Lower lobe of right lung (tissue), 2 donors: Measurements from ENCODE around the gene ANKRD28. TPM values are rescaled to one million over a fixed set of nuclear protein-coding genes. Genes with fewer than 3 reads are reported as not detected.

Source experiments
- ATAC-seq, 2 donors: fragments of 200-7000 bp; cut with Tn5 transposase; one replicate each; pipeline ENCODE4 v1.9.1; 2020 to 2022; ENCODE audit warnings: mild to moderate bottlenecking in 2 of 2, moderate library complexity in 2 of 2
- DNase-seq: peaks from one replicate; pipeline ENCODE4 v3.0.0-alpha.2; 2020
- H3K27ac ChIP-seq: fragments of 200-600 bp; one replicate; pipeline ENCODE4 v1.8.0; 2022
- H3K27me3 ChIP-seq: fragments of 200-600 bp; one replicate; pipeline ENCODE4 v1.8.0; 2022; ENCODE audit warnings: low read depth
- H3K36me3 ChIP-seq: fragments of 200-600 bp; one replicate; pipeline ENCODE4 v1.8.0; 2022; ENCODE audit warnings: mild to moderate bottlenecking
- H3K4me1 ChIP-seq: fragments of 200-600 bp; one replicate; pipeline ENCODE4 v1.8.0; 2022
- H3K4me3 ChIP-seq: fragments of 200-600 bp; one replicate; pipeline ENCODE4 v1.8.0; 2022; ENCODE audit warnings: mild to moderate bottlenecking
- H3K9me3 ChIP-seq: fragments of 200-600 bp; one replicate; pipeline ENCODE4 v1.8.0; 2022
- CTCF ChIP-seq: fragments of 200-600 bp; IDR thresholded peaks from one replicate; pipeline ENCODE4 v1.8.0; 2022; ENCODE audit warnings: antibody characterized with exemption, mild to moderate bottlenecking
- intact Hi-C: fragments of 100-400 bp; cut with DNase I; formaldehyde crosslinking; loops from one replicate; pipeline ENCODE4 v1.11.0; 2022
- total RNA-seq: library from RNA; stranded (reverse); fragmentation: NEBNext Ultra II Directional; extraction: Animal tissue kit (Norgen Biotek cat#: 25700); gene quantifications from one replicate; pipeline ENCODE4 v1.2.1, GENCODE V29; 2021
- donor health status: DM: no; HTN: yes; CAD: no; lungs with severe emphysema.

ANKRD28 gene
- total RNA-seq, 1 donor from 2014 or later, result 57.2 TPM

GRCh38 chr3:15690748-15691147 is 107.0 kb downstream of the ANKRD28 start:
- ATAC-seq (no peak), DNase-seq (no peak)
- Histone ChIP-seq H3K36me3 (peaks cover 59% of the 10 kb centered on the region), H3K27ac (no peak overlapping the region), H3K27me3 (no peaks in the 10 kb centered on the region), H3K9me3 (no peaks in the 10 kb centered on the region), H3K4me1 (no peaks in the 10 kb centered on the region), H3K4me3 (no peak overlapping the region)
- TF ChIP-seq CTCF, result no peak
- intact Hi-C loops, result no loop called here

- no peak for DNase-seq
- H3K36me3 ChIP-seq, result peaks cover 60% of the 10 kb centered on the region
- H3K4me1 ChIP-seq, result no peaks in the 10 kb centered on the region
- intact Hi-C loops, result no loop called here
- no peak for TF ChIP-seq CTCF
- no peaks in the 10 kb centered on the region for H3K27me3 ChIP-seq
- H3K4me3 ChIP-seq, result no peak overlapping the region
- H3K9me3 ChIP-seq, result no peaks in the 10 kb centered on the region
- no peak overlapping the region for H3K27ac ChIP-seq
- no peak for ATAC-seq
Observed at GRCh38 chr3:15690230-15690629, 107.5 kb downstream of the ANKRD28 start.

- DNase-seq (no peak), ATAC-seq (no peak)
- Histone ChIP-seq H3K9me3 (no peaks in the 10 kb centered on the region), H3K27me3 (no peaks in the 10 kb centered on the region), H3K4me3 (no peak overlapping the region), H3K27ac (no peak overlapping the region), H3K36me3 (peaks cover 54% of the 10 kb centered on the region), H3K4me1 (peaks cover 12% of the 10 kb centered on the region)
- TF ChIP-seq CTCF, result no peak
- intact Hi-C loops, result no loop called here
Observed at GRCh38 chr3:15685927-15686326, 111.9 kb downstream of the ANKRD28 start.

- H3K27ac ChIP-seq, result no peak overlapping the region
- no peaks in the 10 kb centered on the region for H3K27me3 ChIP-seq
- peaks cover 53% of the 10 kb centered on the region for H3K36me3 ChIP-seq
- H3K9me3 ChIP-seq, result no peaks in the 10 kb centered on the region
- DNase-seq (no peak), ATAC-seq (no peak)
- no peak for TF ChIP-seq CTCF
- no peak overlapping the region for H3K4me3 ChIP-seq
- peaks cover 12% of the 10 kb centered on the region for H3K4me1 ChIP-seq
- intact Hi-C loops, result no loop called here
Observed at GRCh38 chr3:15683253-15683652, 114.5 kb downstream of the ANKRD28 start.

- Histone ChIP-seq H3K9me3 (no peaks in the 10 kb centered on the region), H3K27me3 (no peaks in the 10 kb centered on the region), H3K4me1 (peaks cover 12% of the 10 kb centered on the region), H3K27ac (no peak overlapping the region), H3K4me3 (no peak overlapping the region), H3K36me3 (peaks cover 53% of the 10 kb centered on the region)
- no peak for ATAC-seq
- intact Hi-C loops, result no loop called here
- TF ChIP-seq CTCF, result no peak
- DNase-seq, result no peak
Observed at GRCh38 chr3:15682561-15683185, 115.1 kb downstream of the ANKRD28 start.
